GM21381 (cell line): Measurements from ENCODE around the gene NFIC.

Source experiments
- ATAC-seq: cut with Tn5 transposase; IDR thresholded peaks from one replicate; pipeline ENCODE4 v1.9.1; 2021; ENCODE audit warnings: mild to moderate bottlenecking, moderate library complexity; ENCODE audit not compliant: unreplicated experiment

The NFIC gene

DNA sequence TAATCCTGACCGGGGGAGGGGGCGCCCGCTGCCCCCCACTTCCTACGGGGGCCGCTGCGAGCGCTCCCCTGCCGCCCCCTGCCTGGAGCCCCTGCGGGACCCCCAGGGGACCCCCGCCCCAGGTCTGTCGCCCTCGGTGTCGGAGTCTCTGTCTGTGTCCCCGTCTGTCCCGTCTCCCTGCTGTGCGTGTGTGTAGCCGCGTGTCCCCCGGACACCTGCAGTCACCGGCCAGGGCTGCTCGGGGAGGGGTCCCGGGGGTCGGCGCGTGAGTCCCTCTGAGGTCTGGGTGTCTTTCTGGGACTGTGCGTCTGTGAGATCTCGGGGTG, 7.7 kb upstream of the NFIC start:
- ATAC-seq: no peak

DNA sequence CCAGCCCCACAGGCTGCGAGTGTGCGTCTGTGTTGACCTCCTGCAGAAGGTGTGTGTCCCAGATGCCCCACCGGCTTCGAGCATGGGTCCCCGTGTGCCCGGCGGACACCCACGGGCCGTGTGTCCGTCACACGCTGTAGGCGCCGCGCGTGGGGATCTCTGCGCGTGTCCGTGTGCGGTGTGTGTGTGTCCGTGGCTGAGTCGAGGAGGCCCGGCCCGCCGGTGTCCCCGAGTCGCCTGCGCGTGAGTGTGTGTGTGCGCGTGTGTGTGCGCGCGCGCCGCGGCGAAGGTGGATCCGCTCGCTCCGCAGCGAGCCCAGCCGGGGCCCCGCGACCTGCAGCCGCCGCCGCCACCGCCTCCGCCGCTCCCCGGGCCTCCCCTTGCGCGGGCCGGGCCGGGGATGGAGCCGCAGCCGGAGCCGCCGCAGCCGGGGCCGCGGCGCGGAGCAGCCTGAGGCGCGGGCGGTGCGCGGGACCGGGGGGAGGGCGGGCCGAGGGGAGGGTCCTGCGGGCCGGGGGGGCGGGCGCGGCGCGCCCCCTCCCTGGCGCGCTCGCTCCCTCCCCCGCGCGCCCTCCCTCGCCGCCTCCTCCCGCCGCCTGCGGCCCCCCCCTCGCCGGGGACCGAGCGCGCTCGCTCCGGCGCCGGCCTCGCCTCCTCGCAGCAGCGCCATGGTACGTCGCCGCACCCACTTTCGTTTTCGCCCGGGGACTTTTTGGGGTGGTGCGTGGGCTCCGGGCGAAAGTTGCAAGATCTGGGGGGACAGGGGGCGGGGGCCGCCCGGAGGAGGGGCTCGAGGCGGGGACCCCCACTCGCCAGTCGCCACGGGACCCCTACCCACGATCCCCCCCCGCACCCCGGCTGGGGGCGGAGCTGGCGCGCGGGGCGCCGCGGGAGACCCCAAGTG, 7.1 kb upstream of the NFIC start:
- ATAC-seq: peak; percentile 42

DNA sequence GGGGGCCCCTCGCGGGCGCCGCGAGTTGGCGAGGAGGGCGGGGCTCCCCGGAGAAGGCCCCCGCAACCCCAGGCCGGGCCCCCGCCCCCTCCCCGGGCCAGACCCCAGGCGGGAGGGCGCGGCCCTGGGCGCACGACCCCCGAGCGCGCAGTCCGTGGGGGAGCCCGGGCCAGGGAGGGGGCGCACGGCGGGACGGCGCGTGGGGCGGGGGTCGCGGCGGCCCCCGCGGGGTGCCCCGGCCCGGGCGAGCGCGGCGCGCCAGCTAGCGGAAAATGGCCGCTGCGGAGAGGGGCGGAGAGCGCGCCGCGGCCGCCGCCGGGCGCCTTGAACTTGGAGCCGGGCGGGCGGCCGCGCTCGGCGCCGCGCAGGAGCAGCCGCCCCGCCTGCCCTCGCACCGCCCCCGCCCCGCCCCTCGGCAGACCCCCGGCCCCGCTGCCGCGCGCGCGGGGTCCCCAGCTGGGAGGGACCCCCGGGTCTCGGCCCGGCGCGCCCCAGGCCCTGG, 6.4 kb upstream of the NFIC start:
- peak; percentile 25 for ATAC-seq

DNA sequence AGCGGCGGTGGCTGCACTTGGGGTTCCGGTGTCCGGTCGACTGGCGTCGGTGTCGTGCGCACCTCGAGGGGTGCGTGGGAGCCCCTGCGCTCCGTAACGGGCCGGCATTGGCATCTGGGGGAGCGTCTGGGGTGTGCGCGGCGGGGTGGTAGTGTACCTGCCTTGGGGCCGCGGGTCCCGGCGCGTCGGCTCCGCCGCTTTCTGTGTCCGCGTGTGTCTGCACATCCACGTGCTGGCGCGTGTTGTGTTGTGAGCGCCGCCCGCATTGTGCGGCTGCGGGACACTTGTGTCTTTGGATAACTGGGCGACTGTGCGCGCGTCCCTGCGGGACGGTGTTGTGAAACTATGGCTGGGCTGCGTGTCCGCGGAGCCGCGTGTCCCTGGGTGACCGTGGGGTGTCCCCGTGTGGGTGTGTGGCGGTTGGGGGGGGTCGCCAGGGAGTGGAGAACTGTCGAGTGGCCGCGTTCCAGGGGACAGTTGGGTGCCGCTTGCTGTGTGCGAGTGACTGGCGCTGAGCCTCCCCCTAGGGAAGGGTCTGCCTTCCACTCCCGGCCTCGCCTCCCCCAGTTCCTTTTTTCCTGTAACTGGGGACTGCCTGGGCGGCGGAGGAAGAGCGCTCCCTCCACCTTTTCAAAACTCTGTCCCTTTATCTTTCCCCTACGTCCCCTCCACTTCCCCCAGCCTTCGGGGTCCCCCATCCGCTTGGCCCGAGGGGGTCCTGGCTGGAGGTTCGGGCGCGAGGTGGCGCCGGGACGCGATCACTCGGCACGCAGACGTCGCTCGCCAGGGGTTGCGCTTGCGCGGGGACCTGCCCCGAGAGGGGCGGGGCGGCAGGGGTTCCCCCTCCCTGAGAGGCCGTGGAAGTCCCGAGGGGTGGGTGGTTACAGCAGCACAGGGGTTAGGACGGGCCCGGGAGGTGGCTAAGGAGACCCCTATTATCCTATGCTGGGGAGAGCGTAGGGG, 5.7 kb upstream of the NFIC start:
- ATAC-seq: peak; percentile 16

DNA sequence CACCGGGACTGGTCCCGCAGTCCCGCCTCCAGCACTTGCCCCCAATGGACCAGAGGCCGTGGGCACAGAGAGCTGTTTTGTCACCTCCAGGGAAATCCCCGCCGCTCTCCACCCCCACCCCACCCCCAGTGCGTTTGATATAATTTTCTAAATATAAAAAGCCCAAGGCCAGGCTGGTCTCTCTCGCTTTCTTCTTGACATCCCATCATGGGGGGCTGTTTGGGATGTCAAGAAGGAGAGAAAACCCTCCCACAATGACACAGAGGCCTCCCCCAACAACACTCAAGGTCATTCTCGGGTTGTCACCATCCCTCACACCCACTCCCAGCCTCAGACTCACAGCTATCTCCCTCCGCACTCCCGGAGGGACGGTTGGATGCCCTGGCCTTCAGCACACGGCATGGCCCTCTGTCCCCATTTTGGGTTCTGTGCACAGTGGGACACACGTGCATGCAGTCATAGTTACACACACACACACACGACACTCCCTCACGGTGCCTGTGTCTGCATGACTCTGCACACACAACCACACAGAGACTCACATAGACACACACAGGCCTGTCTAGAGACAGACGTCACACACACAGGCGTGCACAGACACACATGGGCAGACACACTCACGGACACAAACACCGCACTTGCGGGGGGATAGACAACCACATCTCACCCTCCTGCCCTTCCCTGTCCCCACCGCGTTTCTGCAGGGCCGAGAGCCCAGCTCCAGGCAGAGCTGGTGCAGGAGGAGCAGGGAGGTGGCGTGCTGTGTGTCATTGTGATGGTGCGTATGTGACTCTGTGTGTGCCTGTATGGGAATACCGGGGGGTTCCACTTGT, 4.8 kb upstream of the NFIC start:
- no peak for ATAC-seq

DNA sequence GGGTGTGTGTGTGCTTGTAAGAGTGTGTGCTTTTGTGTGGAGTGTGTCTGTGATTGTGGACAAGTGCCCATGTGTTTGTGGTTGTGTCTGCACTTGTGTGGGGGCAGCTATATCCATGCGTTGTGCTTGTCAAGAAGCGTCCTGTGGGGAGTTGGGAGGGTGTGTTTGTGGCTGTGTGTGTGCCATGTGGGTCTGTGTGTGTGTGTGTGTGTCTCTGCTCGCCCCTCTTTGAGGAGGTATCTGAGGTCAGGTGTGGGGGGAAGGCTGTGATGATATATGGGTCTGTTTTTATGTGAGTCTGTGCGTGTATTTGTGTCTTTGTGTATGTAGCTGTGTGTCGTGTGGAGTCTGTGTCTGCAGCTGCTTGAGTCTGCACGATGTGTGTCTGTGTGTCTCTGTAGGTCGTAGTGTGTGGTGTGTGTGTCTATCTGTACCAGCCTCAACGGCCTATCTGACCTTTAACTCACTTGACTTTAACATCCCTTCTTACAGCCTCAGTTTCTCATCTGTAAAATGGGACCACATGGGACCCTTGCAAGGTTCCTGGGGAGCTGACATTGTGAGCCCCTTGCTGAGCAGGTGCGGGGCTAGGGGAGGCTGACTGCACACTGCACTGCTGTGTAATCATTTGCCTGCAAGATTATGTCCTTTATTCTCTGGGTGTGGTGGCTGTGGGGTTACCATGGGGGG, 4.0 kb upstream of the NFIC start:
- no peak for ATAC-seq

DNA sequence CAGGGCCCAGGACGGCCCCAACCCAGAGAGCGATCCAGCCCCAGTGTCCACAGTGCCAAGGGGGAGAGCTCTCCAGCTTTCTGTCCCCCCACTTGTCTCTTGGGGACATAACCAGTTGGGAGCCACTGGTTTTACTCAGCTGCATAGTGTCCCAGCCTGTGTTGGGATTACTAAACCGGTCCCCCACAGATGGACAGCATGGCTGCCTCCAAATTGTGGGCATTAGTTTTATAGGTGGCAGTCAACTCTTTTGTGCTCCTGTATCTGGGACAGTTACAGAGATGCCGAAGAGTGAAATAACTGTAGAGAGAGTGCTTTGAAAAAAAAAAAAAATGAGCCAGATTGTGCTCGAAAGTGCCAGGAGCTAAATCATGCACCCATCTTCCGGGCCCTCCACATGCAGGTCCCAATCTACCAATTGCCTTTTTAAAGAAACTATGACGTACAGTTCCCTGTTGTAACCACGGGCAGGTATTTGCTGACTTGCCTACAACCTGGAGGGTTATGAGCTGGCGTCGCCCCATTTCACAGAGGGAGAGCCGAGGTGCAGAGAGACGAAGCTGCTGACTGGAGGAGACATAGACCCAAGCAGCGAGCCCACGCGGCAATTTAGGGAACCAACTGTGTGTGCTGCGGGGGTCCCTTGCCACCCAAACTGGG, 2.4 kb upstream of the NFIC start:
- ATAC-seq: no peak

DNA sequence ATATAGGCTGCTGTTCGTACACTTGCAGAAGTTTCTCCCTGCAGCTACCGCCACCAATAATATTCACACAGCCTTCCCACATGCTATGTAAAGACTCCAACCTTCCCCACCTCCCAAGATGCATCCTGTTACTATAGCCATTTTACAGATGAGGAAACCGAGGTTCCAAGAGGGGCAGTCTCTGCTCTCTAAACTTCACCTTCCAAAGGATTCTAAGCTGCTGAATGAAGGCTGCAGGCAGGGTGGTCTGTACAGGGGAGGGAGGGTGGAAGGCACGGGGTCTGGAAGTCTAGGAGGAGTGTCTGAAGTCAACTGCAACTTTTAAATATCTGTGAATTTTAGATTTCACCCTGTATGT, 1.9 kb upstream of the NFIC start:
- no peak for ATAC-seq

DNA sequence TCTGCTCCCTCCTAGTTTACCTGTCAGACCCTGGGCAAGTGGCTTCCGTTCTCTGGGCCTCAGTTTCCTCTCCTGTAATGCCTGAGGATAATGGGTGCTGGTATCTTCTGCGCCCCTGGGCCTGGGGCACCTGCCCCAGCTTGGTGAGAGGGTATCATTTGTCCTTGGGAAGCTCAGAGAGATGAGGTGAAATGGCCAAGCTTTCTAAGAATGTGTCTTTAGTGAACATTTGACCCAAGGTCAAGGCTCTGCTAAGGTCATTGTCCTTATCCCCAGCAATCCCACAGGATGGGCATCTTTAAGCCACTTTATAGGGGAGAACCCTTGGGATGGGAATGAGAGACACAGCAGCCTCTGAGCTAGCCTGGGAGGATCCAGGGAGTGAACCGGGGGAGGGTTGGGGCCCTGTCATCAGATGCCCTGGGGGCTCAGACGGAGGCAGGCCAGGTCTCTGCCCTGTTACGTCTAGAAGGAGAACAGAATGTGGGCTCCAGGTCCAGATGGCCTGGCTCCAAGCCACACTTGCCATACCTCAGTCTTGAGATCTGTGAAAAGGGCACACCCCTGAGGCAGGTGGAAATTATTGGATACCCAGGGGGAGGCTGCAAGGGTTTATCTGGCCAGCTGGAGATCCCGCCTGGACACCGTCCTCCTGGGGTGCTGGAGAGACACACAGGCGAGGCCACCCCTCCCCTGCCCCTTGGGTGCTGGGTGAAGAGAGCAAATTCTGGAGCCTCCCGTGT, 1.1 kb upstream of the NFIC start:
- no peak for ATAC-seq

DNA sequence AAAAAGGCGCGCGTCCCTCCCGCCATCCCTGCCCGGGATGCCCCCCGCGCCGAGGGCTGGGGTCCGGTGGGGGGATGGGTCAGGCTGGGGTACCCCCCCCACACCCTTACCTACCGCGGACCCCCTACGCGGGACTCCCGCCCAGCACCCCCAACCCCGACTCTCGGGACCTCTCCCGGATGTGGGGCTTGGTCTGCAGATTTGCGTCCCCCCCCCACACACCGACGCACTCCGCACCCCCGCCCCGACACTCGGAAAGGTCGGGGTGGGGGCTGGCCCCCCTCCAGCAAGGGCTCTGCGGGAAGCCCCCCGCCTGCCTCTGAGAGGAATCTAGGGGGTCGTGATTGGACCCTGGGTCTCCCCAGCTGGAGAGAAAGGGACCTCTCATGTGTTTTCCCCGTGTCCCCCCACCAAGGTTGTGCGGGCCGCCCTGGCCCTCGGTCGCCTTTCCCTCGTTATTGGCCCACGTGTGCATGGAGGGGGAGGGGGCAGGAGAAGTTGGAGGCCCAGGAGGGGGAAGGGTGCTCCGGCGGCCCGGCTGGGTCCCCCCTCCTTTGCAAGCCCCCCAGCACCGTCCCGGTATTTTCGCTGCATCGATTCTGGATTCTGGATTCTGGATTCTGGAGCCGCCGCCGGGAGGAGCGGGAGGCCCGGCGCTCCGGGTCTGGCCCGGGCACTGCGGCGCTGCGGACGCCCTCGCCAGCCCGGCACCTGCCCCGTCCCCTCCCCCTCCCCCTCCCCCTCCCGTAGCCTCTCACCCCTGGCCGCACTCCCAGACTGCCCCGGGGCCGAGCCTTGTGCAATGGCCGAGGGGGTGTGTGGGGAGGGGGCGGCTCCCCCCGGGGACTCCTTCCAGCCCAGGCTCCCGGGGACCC, 607 bp downstream of the NFIC start:
- no peak for ATAC-seq

DNA sequence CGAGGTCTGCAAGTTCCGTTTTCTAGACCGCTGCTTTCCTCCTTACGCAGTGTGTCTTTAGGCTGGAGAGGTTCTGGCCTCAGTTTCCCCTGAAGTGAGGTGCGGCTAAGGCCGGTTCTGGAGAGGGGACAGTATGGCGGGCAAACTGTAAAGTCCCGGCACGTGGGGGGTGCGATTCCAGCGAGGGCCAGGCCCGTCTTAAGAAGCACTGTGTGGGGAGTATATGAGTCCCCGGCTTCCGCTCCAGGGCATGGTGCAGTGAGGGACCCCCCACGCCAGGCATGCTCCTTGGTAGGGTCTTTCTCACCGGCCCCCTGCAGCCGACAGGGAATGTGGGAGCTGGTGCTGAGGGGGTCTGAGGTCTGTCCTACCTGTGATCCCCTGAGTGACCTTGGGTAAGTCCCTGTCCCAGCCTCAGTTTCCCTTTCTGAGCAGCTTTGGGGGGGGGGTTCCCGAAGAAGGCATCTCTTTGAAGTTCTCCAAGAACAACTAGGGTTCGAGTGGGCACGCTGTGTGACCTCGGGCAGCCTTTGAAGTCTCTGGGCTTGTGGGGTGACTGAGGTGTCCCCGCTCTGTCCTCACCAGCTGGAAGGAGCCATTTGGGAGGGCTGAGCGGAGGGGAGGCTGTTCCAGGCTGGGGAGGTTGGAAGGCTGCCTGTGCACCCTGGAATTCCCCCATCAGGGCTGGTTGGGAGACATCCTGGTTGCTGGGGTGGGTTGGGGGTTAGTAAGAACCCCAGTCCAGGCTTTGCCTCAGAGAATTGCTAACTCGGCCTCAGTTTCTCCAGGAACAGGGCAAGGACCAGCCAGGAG, 1.5 kb downstream of the NFIC start:
- ATAC-seq: no peak

DNA sequence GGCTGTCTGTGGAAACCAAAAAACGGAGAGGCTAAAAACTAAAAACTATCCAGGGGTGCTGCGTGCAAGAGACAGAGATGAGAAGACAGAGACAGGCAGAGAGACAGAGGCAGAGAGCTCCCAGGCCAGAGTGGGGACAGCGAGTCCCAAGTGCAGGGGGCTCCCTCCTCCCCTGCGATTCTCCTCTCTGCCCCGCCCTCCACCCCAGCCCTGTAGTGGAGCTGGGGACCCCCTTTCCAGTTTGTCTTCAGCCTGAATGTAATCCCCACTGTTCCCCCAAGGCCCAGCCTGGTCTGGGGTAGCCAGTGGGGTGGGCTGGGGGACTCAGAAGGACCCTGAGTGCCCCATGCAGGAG, 2.0 kb downstream of the NFIC start:
- ATAC-seq: no peak

DNA sequence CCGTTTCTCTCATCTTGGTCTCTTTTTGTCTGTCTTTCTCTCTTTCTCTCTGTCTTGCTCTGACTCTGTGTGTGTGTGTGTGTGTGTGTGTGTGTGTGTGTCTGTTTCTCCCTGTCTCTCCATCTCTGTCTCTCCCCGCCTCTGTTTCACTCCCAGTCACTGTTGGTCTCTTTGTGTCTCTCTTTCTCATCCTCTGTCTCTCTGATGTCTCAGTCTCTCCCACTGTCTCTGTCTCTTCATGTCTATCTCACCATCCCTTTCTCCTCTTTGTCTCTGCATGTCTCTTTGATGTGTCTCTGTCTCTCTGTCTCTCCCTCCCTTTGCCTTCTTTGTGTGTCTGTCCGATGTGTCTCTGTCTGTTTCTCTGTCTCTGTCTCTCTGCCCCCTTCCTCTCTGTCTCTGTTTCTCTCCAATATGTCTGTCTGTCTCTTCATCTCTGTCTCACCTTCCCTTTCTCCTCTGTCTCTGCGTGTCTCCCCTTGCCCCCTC, 2.5 kb downstream of the NFIC start:
- no peak for ATAC-seq

DNA sequence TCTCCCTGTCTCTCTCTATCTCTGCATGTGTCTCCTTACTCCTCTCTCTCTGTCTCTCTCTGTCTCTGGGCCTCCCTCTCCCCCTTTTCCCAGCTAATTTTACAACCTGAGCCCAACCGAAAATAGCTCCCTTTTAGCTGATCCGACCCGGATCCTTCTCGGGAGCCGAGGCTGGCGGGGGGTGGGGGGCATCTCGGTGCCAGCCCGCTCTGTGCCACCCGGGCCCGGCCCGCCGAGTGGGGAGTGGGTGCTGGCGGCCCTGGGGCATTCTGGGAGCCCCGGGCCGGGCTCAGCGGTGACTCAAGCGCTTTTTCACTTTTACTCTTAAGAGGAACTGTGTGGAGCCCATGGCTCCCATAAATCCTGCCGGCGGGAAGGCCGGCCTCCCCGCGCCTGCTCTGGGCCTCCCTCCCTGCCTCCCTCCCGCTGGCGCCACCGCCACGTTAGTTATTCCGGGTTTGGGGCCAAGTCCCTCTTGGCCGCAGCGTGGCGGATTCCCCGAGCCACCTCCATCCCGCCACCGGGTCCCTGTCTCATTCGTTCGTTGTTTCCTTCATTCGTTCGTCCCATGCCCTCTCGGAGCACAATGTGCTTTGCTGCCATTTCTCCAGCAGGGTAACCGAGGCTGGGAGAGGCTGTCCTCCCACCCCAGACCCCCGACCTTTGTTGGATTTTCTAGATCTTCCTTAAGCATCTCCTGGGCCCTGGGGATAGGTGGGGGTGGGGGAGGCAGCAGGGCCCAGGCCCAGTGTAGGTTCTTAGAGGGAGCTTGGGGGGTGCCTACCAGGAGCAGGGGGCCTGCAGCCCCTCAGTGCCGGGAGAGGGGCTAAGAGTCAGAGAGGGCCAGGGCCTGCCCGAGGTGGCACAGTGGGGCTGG, 3.2 kb downstream of the NFIC start:
- ATAC-seq: no peak

DNA sequence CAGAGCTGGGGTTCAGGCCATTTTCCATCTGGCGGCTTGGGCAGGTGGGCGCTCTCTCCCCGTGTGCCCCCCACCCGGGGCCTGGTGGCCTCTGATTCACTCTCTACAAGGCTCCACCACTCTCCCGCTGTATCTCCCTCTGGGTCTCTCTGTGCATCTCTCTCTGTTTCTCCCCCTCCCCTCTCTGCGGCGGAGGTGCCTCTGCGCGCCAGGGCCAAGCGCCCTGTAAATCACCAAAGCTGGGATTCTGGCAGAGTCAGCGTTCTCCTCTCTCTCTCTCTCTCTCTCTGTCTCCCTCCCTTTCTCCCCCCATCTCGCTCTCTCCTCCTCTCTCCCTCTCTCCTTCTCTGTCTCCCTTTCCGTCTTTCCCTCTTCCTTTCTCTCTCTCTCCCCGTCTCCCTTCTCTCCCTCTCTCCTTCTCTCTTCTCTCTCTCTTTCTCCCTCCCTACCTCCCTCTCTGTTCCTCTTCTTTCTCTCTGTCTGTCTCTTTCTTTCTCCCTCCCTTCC, 3.9 kb downstream of the NFIC start:
- no peak for ATAC-seq
